T-cell (primary cell): Measurements from ENCODE around the gene SLAMF7. TPM values are rescaled to one million over a fixed set of nuclear protein-coding genes. Genes with fewer than 3 reads are reported as not detected.

Experiments
- ATAC-seq, 4 experiments: fragments of 200-7000 bp in 3 of 4; fragments of 150-1000 bp in 1 of 4; cut with Tn5 transposase; replicated peaks in 1 of 4; 1 replicate in 3 of 4; 2 replicates in 1 of 4; pipeline ENCODE4 v1.10.0; 2021; ENCODE audit warnings: moderate library complexity in 3 of 4, mild to moderate bottlenecking in 2 of 4, moderate number of reproducible peaks in 1 of 4
- CTCF ChIA-PET, 2 donors: fragments of 300-600 bp; sonication (Branson Sonifier 250); formaldehyde crosslinking; loops; one replicate each; lab custom pipeline; 2022; ENCODE audit warnings: antibody characterized with exemption in 2 of 2; lab: Charles Lee
- POLR2A ChIA-PET, 2 donors: fragments of 300-600 bp; sonication (Branson Sonifier 250); formaldehyde crosslinking; loops; one replicate each; lab custom pipeline; 2022; ENCODE audit warnings: antibody characterized with exemption in 2 of 2; lab: Charles Lee
- DNase-seq, 35 experiments: peaks; one replicate each; pipeline versions ENCODE4 v3.0.0 to v3.0.0-alpha.2; 2013 to 2023
- H3K27ac ChIP-seq: one replicate; pipeline ENCODE4 v1.5.1; 2013; ENCODE audit warnings: low read length
- H3K27me3 ChIP-seq, 2 experiments: replicated peaks in 1 of 2; 1 replicate in 1 of 2; 2 replicates in 1 of 2; pipeline versions ENCODE4 v1.6.1 to v1.7.0; 2013; ENCODE audit warnings: low read length in 1 of 2, mixed read lengths in 1 of 2; ENCODE audit not compliant: control insufficient read depth in 2 of 2, insufficient read depth in 2 of 2; ENCODE audit errors: extremely low read depth in 1 of 2
- H3K36me3 ChIP-seq, 2 donors: 1 replicate in 1 of 2; 2 replicates in 1 of 2; pipeline versions ENCODE4 v1.6.1 to v1.7.0; 2013; ENCODE audit warnings: low read length in 1 of 2; ENCODE audit not compliant: control insufficient read depth in 2 of 2, insufficient read depth in 1 of 2; ENCODE audit errors: extremely low read depth in 1 of 2
- H3K4me1 ChIP-seq, 2 experiments: 1 replicate in 1 of 2; 2 replicates in 1 of 2; pipeline versions ENCODE4 v1.6.1 to v1.7.0; 2013; ENCODE audit warnings: low read length in 2 of 2, mixed read lengths in 1 of 2; ENCODE audit not compliant: insufficient read depth in 2 of 2, control insufficient read depth in 1 of 2; ENCODE audit errors: extremely low read depth in 1 of 2
- H3K4me3 ChIP-seq, 2 donors: 1 replicate in 1 of 2; 2 replicates in 1 of 2; pipeline versions ENCODE4 v1.5.1 to v1.7.0; 2013; ENCODE audit warnings: mild to moderate bottlenecking in 2 of 2, low read length in 1 of 2, moderate library complexity in 1 of 2; ENCODE audit not compliant: control insufficient read depth in 1 of 2; ENCODE audit errors: extremely low read depth in 1 of 2
- H3K9me3 ChIP-seq: 2 replicates; pipeline ENCODE4 v1.7.0; 2013
- H3K27ac Mint-ChIP-seq, 2 donors: one replicate each; pipeline ENCODE4 v1.8.0; 2020 to 2021; ENCODE audit warnings: mild to moderate bottlenecking in 2 of 2, mixed read lengths in 2 of 2
- H3K27me3 Mint-ChIP-seq, 2 donors: one replicate each; pipeline ENCODE4 v1.8.0; 2021 to 2022; ENCODE audit warnings: mixed read lengths in 2 of 2
- H3K36me3 Mint-ChIP-seq: one replicate; pipeline ENCODE4 v1.8.0; 2021; ENCODE audit warnings: mixed read lengths
- H3K4me1 Mint-ChIP-seq, 3 donors: one replicate each; pipeline ENCODE4 v1.8.0; 2020 to 2022; ENCODE audit warnings: mixed read lengths in 3 of 3, mild to moderate bottlenecking in 1 of 3
- H3K4me3 Mint-ChIP-seq, 3 donors: one replicate each; pipeline ENCODE4 v1.8.0; 2020 to 2022; ENCODE audit warnings: mild to moderate bottlenecking in 3 of 3, mixed read lengths in 3 of 3, moderate library complexity in 3 of 3
- H3K9me3 Mint-ChIP-seq, 3 donors: one replicate each; pipeline ENCODE4 v1.8.0; 2020 to 2022; ENCODE audit warnings: mixed read lengths in 3 of 3
- WGBS: methylation state at CpG from one replicate; pipeline ENCODE4 v1.1.5; 2013; ENCODE audit warnings: missing lambda C conversion rate; ENCODE audit not compliant: insufficient coverage; 5-methylcytosine and 5-hydroxymethylcytosine counted together
- total RNA-seq, 35 experiments: library from RNA in 6 of 35; stranded (reverse) in 6 of 35; fragments of 120-200 nt in 1 of 35; gene quantifications; one replicate each; pipeline versions ENCODE4 v1.2.1 to v1.2.4 and lab custom pipeline; 2013 to 2026

SLAMF7 gene
- total RNA-seq, 5 donors from 2014 or later (not counting 1 experiment from before 2014, with no cell fraction given) = 9.5 to 32.0 (median 25.5) TPM

- Histone ChIP-seq H3K9me3 (no peaks in the 10 kb centered on the region), H3K27ac (no peak overlapping the region), H3K4me1 (peaks cover 0 to 4% of the 10 kb centered on the region in 2 experiments), H3K36me3 (no peaks in the 10 kb centered on the region), H3K4me3 (no peak overlapping the region), H3K27me3 (peaks cover 0 to 7% of the 10 kb centered on the region in 2 experiments)
- H3K36me3 Mint-ChIP-seq = no peaks in the 10 kb centered on the region
- peaks cover 0 to 4% of the 10 kb centered on the region in 2 donors for H3K27me3 Mint-ChIP-seq
- no peaks in the 10 kb centered on the region for H3K9me3 Mint-ChIP-seq
- DNase-seq = no peak
- no peak overlapping the region for H3K27ac Mint-ChIP-seq
- WGBS = 93% methylated on average over 2 of the region's 2 CpGs
- ChIA-PET POLR2A (interaction anchor here (0.6 to 1.0 kb wide), 2 partner anchors 94 to 290 kb away, joined by 3 to 4 read pairs; no protein-coding TSS in a partner anchor), CTCF (interaction anchor here (0.5 to 3.1 kb wide), 15 partner anchors 10 to 521 kb away, joined by 3 to 20 read pairs (median 3); partner anchors contain the start of gene LY9 (in 1 of the 2))
- no peak for ATAC-seq
- H3K4me1 Mint-ChIP-seq = peaks cover 13 to 21% (median 18%) of the 10 kb centered on the region in 3 donors
- no peak overlapping the region for H3K4me3 Mint-ChIP-seq
Observed at GRCh38 chr1:160774886-160775719, 36.1 kb downstream of the SLAMF7 start.

DNA sequence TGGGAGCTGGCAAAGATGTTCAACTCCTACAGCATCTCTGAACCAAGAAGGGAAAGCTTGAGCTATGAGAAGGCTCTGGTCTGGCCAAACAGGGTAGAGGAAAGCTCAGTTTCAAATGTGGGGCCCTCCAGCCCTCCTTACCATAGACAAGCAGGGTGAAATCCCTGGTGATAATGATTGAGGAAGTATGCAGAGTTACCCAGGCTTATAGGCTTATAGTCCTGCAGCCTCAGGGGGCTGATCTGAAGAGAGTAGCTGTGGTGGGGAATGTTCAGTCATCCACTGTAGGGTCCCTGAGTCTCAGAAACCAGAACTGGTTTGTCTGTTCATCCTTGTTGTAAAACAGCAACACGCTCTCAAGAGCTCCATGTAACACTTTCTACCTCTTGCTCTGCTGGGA, 37.1 kb downstream of the SLAMF7 start:
- Histone ChIP-seq H3K36me3 (no peaks in the 10 kb centered on the region), H3K27me3 (peaks cover 0 to 7% of the 10 kb centered on the region in 2 experiments), H3K27ac (no peak overlapping the region), H3K9me3 (no peaks in the 10 kb centered on the region), H3K4me1 (peaks cover 0 to 8% of the 10 kb centered on the region in 2 experiments), H3K4me3 (no peak overlapping the region)
- Mint-ChIP-seq H3K36me3 (no peaks in the 10 kb centered on the region), H3K9me3 (no peaks in the 10 kb centered on the region), H3K27me3 (peaks cover 0 to 4% of the 10 kb centered on the region in 2 donors), H3K27ac (no peak overlapping the region), H3K4me1 (peaks cover 13 to 21% (median 18%) of the 10 kb centered on the region in 3 donors), H3K4me3 (no peak overlapping the region)
- ATAC-seq = no peak
- 100% methylated on average over 1 of the region's 1 CpG for WGBS
- no peak for DNase-seq
- CTCF ChIA-PET = interaction anchor here (0.6 to 3.1 kb wide), 18 partner anchors 8 to 522 kb away, joined by 3 to 20 read pairs (median 3); partner anchors contain the start of gene LY9 (in 1 of the 2)
- POLR2A ChIA-PET = interaction anchor here in 1 of 2 donors (0.5 kb wide), 1 partner anchor 93 kb away, joined by 3 read pairs; no protein-coding TSS in a partner anchor

GRCh38 chr1:160777486-160778089, 38.5 kb downstream of the SLAMF7 start:
- POLR2A ChIA-PET = interaction anchor here in 1 of 2 donors (0.6 to 1.0 kb wide), 2 partner anchors 21 to 54 kb away, joined by 3 read pairs; no protein-coding TSS in a partner anchor
- H3K27ac ChIP-seq = no peak overlapping the region
- peak in 23 of 35 experiments; percentile 17 to 80 (median 38) for DNase-seq
- CTCF ChIA-PET = interaction anchor here (0.6 to 3.1 kb wide), 36 partner anchors 9 to 363 kb away, joined by 3 to 20 read pairs (median 4); partner anchors contain the start of gene LY9 (in 1 of the 2)
- peak; percentile 72 to 80 (median 75) for ATAC-seq
- no peaks in the 10 kb centered on the region for H3K36me3 ChIP-seq
- H3K4me1 Mint-ChIP-seq = peaks cover 25 to 33% (median 28%) of the 10 kb centered on the region in 3 donors
- H3K4me3 Mint-ChIP-seq = no peak overlapping the region
- H3K27ac Mint-ChIP-seq = peak overlapping the region in 1 of 2 donors; percentile 56
- no peak overlapping the region for H3K4me3 ChIP-seq
- H3K36me3 Mint-ChIP-seq = no peaks in the 10 kb centered on the region
- H3K27me3 ChIP-seq = peaks cover 0 to 7% of the 10 kb centered on the region in 2 experiments
- H3K9me3 ChIP-seq = no peaks in the 10 kb centered on the region
- H3K4me1 ChIP-seq = peaks cover 0 to 21% of the 10 kb centered on the region in 2 experiments
- peaks cover 0 to 4% of the 10 kb centered on the region in 2 donors for H3K27me3 Mint-ChIP-seq
- WGBS = 68% methylated on average over 4 of the region's 7 CpGs
- no peaks in the 10 kb centered on the region for H3K9me3 Mint-ChIP-seq

DNA sequence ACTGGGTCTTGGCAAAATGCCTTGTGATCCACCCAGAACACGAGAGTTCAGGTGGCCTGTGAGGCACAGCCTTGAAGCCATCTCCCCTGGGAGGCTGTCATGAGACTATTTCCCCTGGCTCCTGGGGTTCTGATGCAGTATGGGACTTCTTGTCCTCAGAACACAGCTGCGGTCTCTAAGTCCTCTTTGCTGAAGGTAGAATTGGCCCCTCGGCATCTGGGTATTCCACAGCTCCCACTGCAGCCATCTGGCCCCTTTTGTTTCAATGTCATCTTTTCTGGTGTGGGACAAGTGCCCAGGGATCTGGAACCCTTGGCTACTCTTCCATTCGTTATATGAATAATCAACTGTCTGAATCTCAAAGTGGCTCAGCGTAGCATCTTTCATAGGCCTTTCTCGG, 39.9 kb downstream of the SLAMF7 start:
- H3K27me3 ChIP-seq = peaks cover 0 to 7% of the 10 kb centered on the region in 2 experiments
- ATAC-seq (no peak), DNase-seq (no peak)
- H3K36me3 Mint-ChIP-seq = no peaks in the 10 kb centered on the region
- no peak overlapping the region for H3K27ac ChIP-seq
- no peak overlapping the region for H3K4me3 ChIP-seq
- ChIA-PET CTCF (no interaction called here), POLR2A (no interaction called here)
- no peak overlapping the region for H3K4me3 Mint-ChIP-seq
- H3K4me1 Mint-ChIP-seq = peaks cover 28 to 39% (median 29%) of the 10 kb centered on the region in 3 donors
- no peaks in the 10 kb centered on the region for H3K9me3 Mint-ChIP-seq
- no peak overlapping the region for H3K27ac Mint-ChIP-seq
- WGBS = 98% methylated on average over 4 of the region's 6 CpGs
- H3K4me1 ChIP-seq = peaks cover 0 to 21% of the 10 kb centered on the region in 2 experiments
- H3K36me3 ChIP-seq = no peaks in the 10 kb centered on the region
- no peaks in the 10 kb centered on the region for H3K9me3 ChIP-seq
- H3K27me3 Mint-ChIP-seq = peaks cover 0 to 4% of the 10 kb centered on the region in 2 donors

GRCh38 chr1:160779626-160780397, 40.8 kb downstream of the SLAMF7 start:
- Histone ChIP-seq H3K9me3 (no peaks in the 10 kb centered on the region), H3K36me3 (no peaks in the 10 kb centered on the region), H3K27me3 (peaks cover 0 to 7% of the 10 kb centered on the region in 2 experiments), H3K4me1 (peaks cover 0 to 21% of the 10 kb centered on the region in 2 experiments), H3K27ac (no peak overlapping the region), H3K4me3 (no peak overlapping the region)
- ChIA-PET CTCF (interaction anchor here (0.5 to 1.3 kb wide), 7 partner anchors 16 to 210 kb away, joined by 3 to 12 read pairs (median 3); partner anchors contain the start of gene LY9 (in 1 of the 2)), POLR2A (no interaction called here)
- no peaks in the 10 kb centered on the region for H3K36me3 Mint-ChIP-seq
- peak in 14 of 35 experiments; percentile 23 to 65 (median 39) for DNase-seq
- WGBS = 90% methylated on average over 12 of the region's 18 CpGs
- peaks cover 23 to 37% (median 28%) of the 10 kb centered on the region in 3 donors for H3K4me1 Mint-ChIP-seq
- H3K27ac Mint-ChIP-seq = no peak overlapping the region
- ATAC-seq = peak in 2 of 4 experiments; percentile 43 to 47
- H3K4me3 Mint-ChIP-seq = no peak overlapping the region
- H3K27me3 Mint-ChIP-seq = peaks cover 0 to 1% of the 10 kb centered on the region in 2 donors
- H3K9me3 Mint-ChIP-seq = no peaks in the 10 kb centered on the region
